H1 (cell line): ENCODE results near the gene RNF20. TPM values are rescaled to one million over a fixed set of nuclear protein-coding genes. Genes with fewer than 3 reads are reported as not detected.
A peak's percentile ranks its signal among the peaks of the same experiment; 100 is the strongest.

Experiments used
- CTCF ChIA-PET: fragments of 300-600 bp; sonication (Branson Sonifier 250); formaldehyde crosslinking; loops from one replicate; lab custom pipeline; 2021; ENCODE audit not compliant: partially characterized antibody; lab: Charles Lee
- POLR2A ChIA-PET: fragments of 300-600 bp; sonication (Branson Sonifier 250); formaldehyde crosslinking; loops from one replicate; lab custom pipeline; 2021; ENCODE audit warnings: inconsistent platforms; ENCODE audit not compliant: partially characterized antibody; lab: Charles Lee
- DNase-seq, 2 experiments: peaks; one replicate each; pipeline versions ENCODE4 v3.0.0 to v3.0.0-alpha.2; 2010 to 2022; ENCODE audit warnings: low spot score in 2 of 2, low read depth in 1 of 2, mixed read lengths in 1 of 2
- FAIRE-seq: peaks from 2 replicates; lab custom pipeline; 2011; peaks lifted over from hg19 to GRCh38; lab: Jason Lieb, UNC
- H2AFZ ChIP-seq: 2 replicates; pipeline ENCODE4 v1.8.1; 2012; ENCODE audit warnings: low read length, inconsistent platforms
- H2AK5ac ChIP-seq: 2 replicates; pipeline ENCODE4 v1.6.1; 2013; ENCODE audit warnings: low read depth, low read length
- H2BK120ac ChIP-seq: replicated peaks from 2 replicates; pipeline ENCODE3; 2013; ENCODE audit warnings: low read depth, low read length, inconsistent platforms
- H2BK12ac ChIP-seq: 2 replicates; pipeline ENCODE4 v1.6.1; 2013; ENCODE audit warnings: low read depth, low read length
- H2BK15ac ChIP-seq: 2 replicates; pipeline ENCODE4 v1.6.1; 2013; ENCODE audit warnings: low read length
- H2BK20ac ChIP-seq: 2 replicates; pipeline ENCODE4 v1.6.1; 2013; ENCODE audit warnings: low read length
- H2BK5ac ChIP-seq: 2 replicates; pipeline ENCODE4 v1.6.1; 2013; ENCODE audit warnings: low read depth, low read length
- H3K14ac ChIP-seq: 2 replicates; pipeline ENCODE4 v1.6.1; 2013; ENCODE audit warnings: inconsistent platforms; ENCODE audit not compliant: insufficient read length
- H3K18ac ChIP-seq: 2 replicates; pipeline ENCODE4 v1.6.1; 2013; ENCODE audit warnings: low read length; ENCODE audit errors: extremely low read depth
- H3K23ac ChIP-seq: 2 replicates; pipeline ENCODE4 v1.6.1; 2013; ENCODE audit warnings: inconsistent platforms; ENCODE audit not compliant: insufficient read length
- H3K23me2 ChIP-seq: 2 replicates; pipeline ENCODE4 v1.6.1; 2013; ENCODE audit warnings: low read depth, low read length
- H3K27ac ChIP-seq: 2 replicates; pipeline ENCODE4 v1.6.1; 2011; ENCODE audit warnings: low read depth, low read length, inconsistent platforms
- H3K27me3 ChIP-seq, 4 experiments: replicated peaks in 1 of 4; 1 replicate in 1 of 4; 2 replicates in 3 of 4; pipeline versions ENCODE4 v1.6.1 to v1.8.1; 2011 to 2013; ENCODE audit warnings: low read length in 3 of 4, mild to moderate bottlenecking in 3 of 4, inconsistent platforms in 2 of 4, mixed read lengths in 2 of 4, moderate library complexity in 1 of 4; ENCODE audit not compliant: control insufficient read depth in 3 of 4, insufficient read depth in 3 of 4; ENCODE audit errors: extremely low read depth in 1 of 4
- H3K36me3 ChIP-seq, 4 experiments: 2 replicates each; pipeline versions ENCODE4 v1.6.1 to v1.8.1; 2011 to 2013; ENCODE audit warnings: mild to moderate bottlenecking in 4 of 4, low read length in 3 of 4, moderate library complexity in 2 of 4, control low read depth in 1 of 4, inconsistent platforms in 1 of 4; ENCODE audit not compliant: insufficient read depth in 4 of 4, control insufficient read depth in 2 of 4
- H3K4ac ChIP-seq: replicated peaks from 2 replicates; pipeline ENCODE3; 2013; ENCODE audit warnings: low read length, low read depth, mixed read lengths, inconsistent platforms; ENCODE audit not compliant: insufficient read length
- H3K4me1 ChIP-seq, 4 experiments: replicated peaks in 1 of 4; 1 replicate in 1 of 4; 2 replicates in 3 of 4; pipeline versions ENCODE4 v1.6.1 to v1.8.1; 2011 to 2013; ENCODE audit warnings: low read length in 3 of 4, inconsistent platforms in 2 of 4, mixed read lengths in 1 of 4; ENCODE audit not compliant: insufficient read depth in 4 of 4, control insufficient read depth in 3 of 4
- H3K4me2 ChIP-seq, 2 experiments: 2 replicates each; pipeline versions ENCODE4 v1.6.1 to v1.8.1; 2011 to 2013; ENCODE audit warnings: low read depth in 2 of 2, low read length in 2 of 2, control low read depth in 1 of 2, inconsistent platforms in 1 of 2, mild to moderate bottlenecking in 1 of 2; ENCODE audit not compliant: insufficient read depth in 1 of 2
- H3K4me3 ChIP-seq, 4 experiments: fragments of 200-600, 300-600 bp in 1 of 4; sonication (generic), shearing (Covaris generic), sonication (Bioruptor Twin) in 1 of 4; 2 replicates each; pipeline versions ENCODE4 v1.5.1 to v1.8.1; 2011 to 2016; ENCODE audit warnings: low read length in 4 of 4, low read depth in 3 of 4, control low read depth in 2 of 4, inconsistent platforms in 2 of 4, mild to moderate bottlenecking in 2 of 4, mixed read lengths in 1 of 4, moderate library complexity in 1 of 4; ENCODE audit not compliant: insufficient read depth in 2 of 4; ENCODE audit errors: extremely low read depth in 1 of 4
- H3K56ac ChIP-seq: replicated peaks from 2 replicates; pipeline ENCODE3; 2013; ENCODE audit warnings: low read depth, mild to moderate bottlenecking, mixed read lengths, low read length, inconsistent platforms; ENCODE audit not compliant: insufficient read length
- H3K79me1 ChIP-seq: 2 replicates; pipeline ENCODE4 v1.6.1; 2013; ENCODE audit warnings: low read depth, low read length, control low read depth
- H3K79me2 ChIP-seq, 2 experiments: 2 replicates each; pipeline versions ENCODE4 v1.6.1 to v1.8.1; 2012 to 2013; ENCODE audit warnings: low read length in 2 of 2, mild to moderate bottlenecking in 2 of 2, inconsistent platforms in 1 of 2; ENCODE audit not compliant: insufficient read depth in 2 of 2, control insufficient read depth in 1 of 2
- H3K9ac ChIP-seq, 4 experiments: replicated peaks in 1 of 4; 1 replicate in 1 of 4; 2 replicates in 3 of 4; pipeline versions ENCODE4 v1.6.1 to v1.8.1; 2011 to 2013; ENCODE audit warnings: low read depth in 3 of 4, low read length in 3 of 4, control low read depth in 2 of 4, mild to moderate bottlenecking in 2 of 4, moderate library complexity in 2 of 4, inconsistent platforms in 1 of 4; ENCODE audit errors: extremely low read depth in 1 of 4
- H3K9me3 ChIP-seq, 2 experiments: 2 replicates each; pipeline versions ENCODE4 v1.6.1 to v1.8.1; 2012 to 2013; ENCODE audit warnings: mild to moderate bottlenecking in 2 of 2, moderate library complexity in 2 of 2, control low read depth in 1 of 2, inconsistent platforms in 1 of 2, low read depth in 1 of 2, low read length in 1 of 2, mixed read lengths in 1 of 2; ENCODE audit not compliant: insufficient read depth in 2 of 2
- H4K20me1 ChIP-seq, 2 experiments: replicated peaks in 1 of 2; 2 replicates each; pipeline versions ENCODE3 to v1.8.1; 2011 to 2013; ENCODE audit warnings: inconsistent platforms in 2 of 2, low read length in 2 of 2, mild to moderate bottlenecking in 1 of 2; ENCODE audit not compliant: insufficient read depth in 2 of 2, control insufficient read depth in 1 of 2
- H4K5ac ChIP-seq: 2 replicates; pipeline ENCODE4 v1.6.1; 2013; ENCODE audit warnings: low read length, low read depth, mixed read lengths, inconsistent platforms; ENCODE audit not compliant: insufficient read length
- H4K8ac ChIP-seq: 2 replicates; pipeline ENCODE4 v1.8.0; 2013; ENCODE audit warnings: mild to moderate bottlenecking, moderate library complexity, low read length, inconsistent platforms; ENCODE audit not compliant: insufficient read depth; ENCODE audit errors: extremely low read depth
- H4K91ac ChIP-seq: replicated peaks from 2 replicates; pipeline ENCODE3; 2013; ENCODE audit warnings: low read length, mixed read lengths, inconsistent platforms; ENCODE audit not compliant: insufficient read length
- CHD1 ChIP-seq: IDR thresholded peaks from 2 replicates; pipeline ENCODE4 v1.6.1; 2012; ENCODE audit warnings: low read depth, low read length, improper control_type of control experiment
- GABPA ChIP-seq: IDR thresholded peaks from 2 replicates; pipeline ENCODE4 v1.6.1; 2011; ENCODE audit warnings: mild to moderate bottlenecking, low read length, moderate library complexity, borderline replicate concordance; ENCODE audit not compliant: insufficient read depth
- MAFK ChIP-seq: IDR thresholded peaks from 2 replicates; pipeline ENCODE4 v1.6.1; 2012; ENCODE audit warnings: low read depth, mild to moderate bottlenecking, improper control_type of control experiment, low read length
- POLR2A ChIP-seq, 2 experiments: IDR thresholded peaks; 1 replicate in 1 of 2; 2 replicates in 1 of 2; pipeline ENCODE4 v1.6.1; 2011; ENCODE audit warnings: low read depth in 2 of 2, low read length in 2 of 2, mild to moderate bottlenecking in 2 of 2; ENCODE audit errors: control extremely low read depth in 1 of 2
- RFX5 ChIP-seq: IDR thresholded peaks from 2 replicates; pipeline ENCODE4 v1.6.1; 2011; ENCODE audit warnings: low read depth, low read length, improper control_type of control experiment, borderline replicate concordance
- SAP30 ChIP-seq: fragments of 300-600 bp; sonication (generic); IDR thresholded peaks from 2 replicates; pipeline ENCODE4 v1.7.1; 2012; ENCODE audit warnings: low read length, moderate library complexity, mild to moderate bottlenecking, inconsistent platforms; ENCODE audit not compliant: insufficient read depth, insufficient replicate concordance
- SIX5 ChIP-seq: IDR thresholded peaks from 2 replicates; pipeline ENCODE4 v1.6.1; 2011; ENCODE audit warnings: mild to moderate bottlenecking, low read depth, low read length
- SP1 ChIP-seq: IDR thresholded peaks from 2 replicates; pipeline ENCODE4 v1.6.1; 2011; ENCODE audit warnings: low read depth, low read length
- SP2 ChIP-seq: IDR thresholded peaks from 2 replicates; pipeline ENCODE4 v1.6.1; 2012; ENCODE audit warnings: mild to moderate bottlenecking, low read length, inconsistent platforms
- SP4 ChIP-seq: IDR thresholded peaks from 2 replicates; pipeline ENCODE4 v1.6.1; 2012; ENCODE audit warnings: low read length, inconsistent platforms
- TEAD4 ChIP-seq: IDR thresholded peaks from 2 replicates; pipeline ENCODE4 v1.6.1; 2012; ENCODE audit warnings: low read depth, low read length, inconsistent platforms, mixed read lengths
- YY1 ChIP-seq: IDR thresholded peaks from 2 replicates; pipeline ENCODE4 v1.6.1; 2011; ENCODE audit warnings: low read depth, mild to moderate bottlenecking, low read length
- WGBS, 2 experiments: shearing (Covaris generic) in 1 of 2; methylation state at CpG; one replicate each; pipeline versions ENCODE4 v1.1.6 to v1.1.7; 2013 to 2015; ENCODE audit warnings: low lambda C conversion rate in 2 of 2, mixed read lengths in 2 of 2, inconsistent platforms in 1 of 2, low coverage in 1 of 2, missing lambda C conversion rate in 1 of 2; ENCODE audit not compliant: insufficient replicate concordance in 2 of 2, insufficient coverage in 1 of 2, insufficient read length in 1 of 2; ENCODE audit errors: extremely low coverage in 1 of 2, missing lambda C conversion rate in 1 of 2; 5-methylcytosine and 5-hydroxymethylcytosine counted together
- polyA plus RNA-seq, 7 experiments: library from polyadenylated mRNA; depleted of rRNA in 3 of 7; stranded (reverse) in 5 of 7; unstranded in 2 of 7; fragments of >200 nt in 5 of 7; fragments of 200-250 nt in 2 of 7; gene quantifications; 1 replicate in 5 of 7; 2 replicates in 1 of 7; 4 replicates in 1 of 7; pipeline versions ENCODE4 v1.2.1 to v1.2.3, GENCODE V29; 2011 to 2013; ENCODE audit warnings: missing spikeins in 2 of 7, mixed read lengths in 2 of 7
- total RNA-seq: library from RNA; stranded (reverse); fragmentation: NEBNext Ultra II Directional; extraction: Animal tissue kit (Norgen Biotek cat#: 25700); gene quantifications from 2 replicates; pipeline ENCODE4 v1.2.1, GENCODE V29; 2021

Gene RNF20
- total and polyA plus RNA-seq, 2 of the 8 experiments (the other 6 are each of a cell fraction or from before 2014, with no cell fraction given) = 9.4 to 65.2 TPM

GRCh38 chr9:101594796-101595195 lies 61.1 kb downstream of the RNF20 start, which contains the start of gene PPP3R2:
TSS of gene PPP3R2 (minus strand) at chr9:101594969. CDS start at chr9:101594921, 48 bp downstream.
- no peak within 1 kb of the TSS for H3K9ac ChIP-seq
- no peak within 1 kb of the TSS for H2BK12ac ChIP-seq
- no peaks in the 10 kb centered on the region for H3K23me2 ChIP-seq
- H3K36me3 ChIP-seq = no peaks in the 10 kb centered on the region
- H4K20me1 ChIP-seq = no peaks in the 10 kb centered on the region
- DNase-seq (no peak), FAIRE-seq (no peak)
- H2AFZ ChIP-seq = no peak within 1 kb of the TSS
- H4K91ac ChIP-seq = no peak within 1 kb of the TSS
- H3K4me3 ChIP-seq = no peak within 1 kb of the TSS
- H3K18ac ChIP-seq = no peak within 1 kb of the TSS
- H4K5ac ChIP-seq = no peak within 1 kb of the TSS
- H3K9me3 ChIP-seq = no peaks in the 10 kb centered on the region
- no peak within 1 kb of the TSS for H2BK5ac ChIP-seq
- H3K56ac ChIP-seq = no peak within 1 kb of the TSS
- no peaks in the 10 kb centered on the region for H3K79me2 ChIP-seq
- no peak within 1 kb of the TSS for H3K14ac ChIP-seq
- ChIA-PET CTCF (no interaction called here), POLR2A (no interaction called here)
- H3K27me3 ChIP-seq = no peaks in the 10 kb centered on the region
- no peak within 1 kb of the TSS for H3K27ac ChIP-seq
- TF ChIP-seq YY1 (no peak), MAFK (no peak), CHD1 (no peak), GABPA (no peak), RFX5 (no peak), POLR2A (IDR thresholded peaks at IDR 0.05; ENCODE audit: control extremely low read depth in 1 of 2, low read depth in 2 of 2, low read length in 2 of 2) (no peak), SAP30 (no peak), SIX5 (no peak), SP2 (no peak), TEAD4 (no peak), SP1 (no peak), SP4 (no peak)
- no peak within 1 kb of the TSS for H2BK20ac ChIP-seq
- H2BK120ac ChIP-seq = no peak within 1 kb of the TSS
- H3K4ac ChIP-seq = no peak within 1 kb of the TSS
- H3K79me1 ChIP-seq = no peaks in the 10 kb centered on the region
- H3K23ac ChIP-seq = no peak within 1 kb of the TSS
- 96% methylated on average over 4 of the region's 19 CpGs; no CpG with 5 or more reads in 1 of the 2 experiments for WGBS, 2 experiments
- no peak within 1 kb of the TSS for H2AK5ac ChIP-seq
- no peak within 1 kb of the TSS for H2BK15ac ChIP-seq
- H3K4me2 ChIP-seq = no peak within 1 kb of the TSS
- H3K4me1 ChIP-seq = no peaks in the 10 kb centered on the region
- peak within 1 kb of the TSS; percentile 53; the same call in 1 of the 2 replicates for H4K8ac ChIP-seq
